Fibroblast of mammary gland (primary cell): ENCODE results near the gene GNG7.
"Not testable (repeated sequence)": the region's sequence is repeated elsewhere in the genome, so short reads cannot be mapped to it uniquely, and the experiment has no call there.

Experiments used
- DNase-seq: peaks from one replicate; pipeline ENCODE4 v3.0.0-alpha.2; 2010; ENCODE audit warnings: low read depth
- H3K4me3 ChIP-seq: 2 replicates; pipeline ENCODE4 v1.5.1; 2011; ENCODE audit warnings: low read depth, mild to moderate bottlenecking, low read length, moderate library complexity; ENCODE audit not compliant: control insufficient read depth
- TF ChIP-seq, protein P1 (sequence below): conservative IDR thresholded peaks from 2 replicates; pipeline ENCODE4 v1.5.1; 2011; ENCODE audit warnings: low read depth, low read length, inconsistent platforms; ENCODE audit not compliant: control insufficient read depth, insufficient read depth

GNG7 gene

DNA sequence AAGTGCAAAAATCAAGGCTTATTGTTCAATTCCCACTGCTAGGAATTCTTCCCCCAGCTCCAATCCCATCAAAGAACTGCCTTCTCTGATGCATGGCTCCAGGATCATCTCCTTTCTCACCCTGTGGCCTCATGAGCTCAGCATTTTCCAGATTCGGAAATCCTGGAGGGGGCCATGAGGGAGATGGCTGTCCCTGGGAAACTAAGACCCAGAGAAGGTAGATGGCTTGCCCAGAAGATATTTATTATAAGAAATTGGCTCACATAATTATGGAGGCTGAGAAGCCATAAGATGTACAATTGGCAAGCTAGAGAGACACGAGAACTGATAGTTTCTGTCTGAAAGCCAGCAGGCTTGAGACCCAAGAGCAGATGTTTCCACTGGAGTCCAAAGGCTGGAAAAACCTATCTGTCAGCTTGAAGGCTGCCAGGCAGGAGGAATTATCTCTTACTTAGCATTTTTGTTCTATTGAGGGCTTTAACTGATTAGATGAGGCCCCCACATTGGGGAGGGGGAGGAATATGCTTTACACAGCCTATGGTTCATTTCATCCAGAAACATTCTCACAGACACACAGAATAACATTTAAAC is 168.0 kb downstream of the GNG7 start:
- peak; percentile 28 for DNase-seq
- TF ChIP-seq, protein P1, sequence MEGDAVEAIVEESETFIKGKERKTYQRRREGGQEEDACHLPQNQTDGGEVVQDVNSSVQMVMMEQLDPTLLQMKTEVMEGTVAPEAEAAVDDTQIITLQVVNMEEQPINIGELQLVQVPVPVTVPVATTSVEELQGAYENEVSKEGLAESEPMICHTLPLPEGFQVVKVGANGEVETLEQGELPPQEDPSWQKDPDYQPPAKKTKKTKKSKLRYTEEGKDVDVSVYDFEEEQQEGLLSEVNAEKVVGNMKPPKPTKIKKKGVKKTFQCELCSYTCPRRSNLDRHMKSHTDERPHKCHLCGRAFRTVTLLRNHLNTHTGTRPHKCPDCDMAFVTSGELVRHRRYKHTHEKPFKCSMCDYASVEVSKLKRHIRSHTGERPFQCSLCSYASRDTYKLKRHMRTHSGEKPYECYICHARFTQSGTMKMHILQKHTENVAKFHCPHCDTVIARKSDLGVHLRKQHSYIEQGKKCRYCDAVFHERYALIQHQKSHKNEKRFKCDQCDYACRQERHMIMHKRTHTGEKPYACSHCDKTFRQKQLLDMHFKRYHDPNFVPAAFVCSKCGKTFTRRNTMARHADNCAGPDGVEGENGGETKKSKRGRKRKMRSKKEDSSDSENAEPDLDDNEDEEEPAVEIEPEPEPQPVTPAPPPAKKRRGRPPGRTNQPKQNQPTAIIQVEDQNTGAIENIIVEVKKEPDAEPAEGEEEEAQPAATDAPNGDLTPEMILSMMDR = no peak
- no peak overlapping the region for H3K4me3 ChIP-seq

DNA sequence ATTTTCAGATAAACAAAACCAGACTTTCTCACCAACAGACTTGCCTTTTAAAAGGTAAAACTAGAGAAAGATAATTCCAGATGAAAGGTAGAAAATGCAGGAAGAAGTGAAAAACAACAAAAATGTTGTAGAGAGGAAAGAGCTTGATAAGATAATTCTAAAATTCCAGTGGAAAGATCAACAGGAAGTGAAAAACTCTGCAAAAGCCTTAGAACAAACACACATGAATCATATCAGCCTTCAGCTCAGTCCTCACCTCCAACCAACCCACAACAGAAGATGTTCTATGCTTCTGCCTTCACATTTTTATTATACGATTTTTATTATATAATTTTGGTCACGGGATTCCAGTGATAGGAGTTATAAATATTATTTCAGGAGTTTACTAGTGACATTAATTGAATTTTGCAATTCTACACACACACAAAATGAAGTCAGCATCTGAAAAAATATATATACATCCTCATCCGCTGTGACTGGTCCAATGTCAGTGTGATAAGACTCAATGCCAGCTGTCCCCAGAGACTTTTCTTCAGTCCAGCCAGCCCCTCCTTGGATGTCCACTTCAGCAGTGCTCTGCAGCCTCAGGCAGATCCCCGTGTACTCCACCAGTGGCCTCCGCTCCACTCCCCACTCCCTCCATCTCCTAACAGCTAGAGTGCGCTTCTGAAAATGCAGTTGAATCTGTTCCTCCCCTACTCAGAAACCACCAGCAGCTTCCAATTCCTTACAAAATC is 168.6 kb downstream of the GNG7 start:
- DNase-seq = peak; percentile 28
- TF ChIP-seq, protein P1 = no peak
- no peak overlapping the region for H3K4me3 ChIP-seq

DNA sequence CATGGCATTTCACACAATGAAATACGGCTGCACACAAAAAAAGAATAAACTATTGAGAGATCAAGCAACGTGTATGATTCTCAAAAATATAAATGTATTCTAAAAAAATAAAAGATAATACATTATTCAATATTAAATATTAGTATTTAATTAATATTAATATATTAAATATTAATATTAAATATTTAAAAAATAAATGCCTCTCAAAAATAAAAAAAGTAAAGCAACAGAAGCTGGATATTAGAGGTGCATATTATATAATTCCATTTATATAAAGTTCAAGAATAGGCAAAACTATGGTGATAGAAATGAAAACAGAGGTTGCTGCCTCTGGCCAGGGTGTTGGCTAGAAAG is 169.4 kb downstream of the GNG7 start:
- TF ChIP-seq, protein P1 = no peak
- DNase-seq = no peak
- no peak overlapping the region for H3K4me3 ChIP-seq

DNA sequence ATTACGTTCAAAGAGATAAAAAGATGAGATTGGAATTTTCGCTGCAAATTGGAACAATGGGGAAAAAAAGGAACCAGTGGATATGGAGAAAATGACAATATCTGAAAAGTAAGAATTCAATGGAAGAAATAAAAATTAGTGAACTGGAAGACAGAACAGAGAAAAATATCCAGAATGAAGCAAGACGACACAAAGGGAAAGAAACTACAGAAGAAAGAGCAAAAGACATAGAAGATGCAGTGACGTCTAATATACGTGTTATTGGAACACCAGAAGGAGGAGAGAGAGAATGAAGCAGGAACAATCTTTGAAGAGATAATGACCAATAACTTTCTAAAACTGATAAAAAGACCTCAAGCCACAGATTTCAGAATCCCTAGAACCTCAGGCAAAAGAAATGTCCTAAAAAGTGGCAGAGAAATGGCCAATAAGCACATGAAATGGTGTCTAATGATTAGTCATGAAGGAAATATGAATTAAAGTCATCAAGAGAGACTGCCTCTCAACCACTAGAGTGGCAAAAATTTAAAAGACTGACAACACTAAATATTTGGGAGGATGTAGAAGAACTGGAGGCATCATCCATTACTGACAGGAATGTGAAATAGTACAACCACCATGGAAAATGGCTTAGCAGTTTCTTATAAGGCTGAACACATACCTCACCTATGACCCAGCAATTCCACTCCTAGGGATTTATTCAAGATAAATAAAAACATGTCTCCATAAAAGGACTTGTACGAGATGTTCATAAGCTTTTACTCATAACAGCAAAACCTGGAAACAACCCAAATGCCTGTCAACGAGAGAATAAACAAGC is 170.0 kb downstream of the GNG7 start:
- DNase-seq = peak; percentile 94
- TF ChIP-seq, protein P1 = no peak
- H3K4me3 ChIP-seq = no peak overlapping the region

DNA sequence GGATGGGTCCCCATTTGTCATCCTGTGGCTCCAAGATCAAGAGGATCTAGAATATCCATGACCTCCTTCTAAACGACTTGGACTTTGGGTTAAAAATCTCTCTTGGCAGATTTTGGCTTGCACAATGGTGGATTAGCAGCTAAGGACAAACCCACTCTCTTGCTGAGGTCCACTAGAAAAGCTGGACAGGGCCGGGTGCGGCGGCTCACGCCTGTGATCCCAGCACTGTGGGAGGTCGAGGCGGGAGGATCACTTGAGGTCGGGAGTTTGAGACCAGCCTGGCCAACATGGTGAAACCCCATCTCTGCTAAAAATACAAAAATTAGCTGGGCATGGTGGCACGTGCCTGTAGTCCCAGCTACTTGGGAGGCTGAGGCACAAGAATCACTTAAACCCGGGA is 172.6 kb downstream of the GNG7 start:
- not testable (repeated sequence) for DNase-seq, H3K4me3 ChIP-seq

DNA sequence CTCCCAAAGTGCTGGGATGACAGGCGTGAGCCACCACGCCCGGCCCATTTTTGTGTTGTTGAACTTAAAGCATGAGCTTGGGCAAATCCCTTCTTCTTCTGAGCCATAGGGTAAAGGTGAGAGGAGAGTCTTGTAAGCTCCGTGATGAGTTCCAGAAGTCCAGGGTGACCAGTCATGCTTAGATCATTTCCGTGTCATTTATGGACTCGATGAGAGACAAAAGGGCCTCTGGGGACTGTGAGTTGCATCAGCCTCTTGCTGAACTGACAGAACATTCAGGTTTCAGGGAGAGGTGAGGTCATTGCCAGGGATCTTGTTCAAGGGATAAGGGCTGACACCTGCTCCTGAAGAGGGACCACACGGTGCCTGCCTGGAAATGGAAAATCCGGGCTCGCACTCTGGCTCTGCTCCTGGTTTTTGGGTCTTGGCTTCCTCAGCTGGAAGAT is 173.0 kb downstream of the GNG7 start:
- no peak overlapping the region for H3K4me3 ChIP-seq
- TF ChIP-seq, protein P1 = no peak
- peak; percentile 100 for DNase-seq

DNA sequence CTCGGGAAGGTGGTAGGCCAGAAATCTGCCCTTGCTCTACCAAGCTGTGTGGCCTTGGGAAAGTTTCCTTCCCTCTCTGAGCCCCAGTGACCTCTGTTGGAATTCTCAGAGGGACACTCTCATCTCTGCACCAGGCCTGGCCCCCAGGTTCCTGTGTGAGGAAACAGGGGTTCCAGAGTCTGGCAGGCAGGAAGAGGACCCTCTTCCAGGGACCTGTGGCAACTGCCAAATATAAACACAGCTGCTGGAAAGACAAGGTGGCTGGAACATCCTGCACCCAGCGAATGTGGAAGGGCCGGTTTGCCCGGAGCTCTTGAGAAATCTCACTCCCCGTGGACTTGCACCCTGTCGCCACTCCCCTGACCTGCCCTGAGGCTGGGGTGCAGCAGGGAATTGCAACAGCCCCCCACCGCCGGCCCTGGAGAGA is 173.8 kb downstream of the GNG7 start:
- peak; percentile 32 for DNase-seq
- H3K4me3 ChIP-seq = no peak overlapping the region
- TF ChIP-seq, protein P1 = no peak
